Measurements from ENCODE around the gene VTI1A. TPM values are rescaled to one million over a fixed set of nuclear protein-coding genes. Genes with fewer than 3 reads are reported as not detected.

The VTI1A gene
- total RNA-seq, 2 donors from 2014 or later = 35.2 to 46.9 TPM

- H3K36me3 Mint-ChIP-seq (ENCODE audit: low read depth) = peaks cover 6% of the 10 kb centered on the region
- H3K4me3 Mint-ChIP-seq = no peak overlapping the region
- no peaks in the 10 kb centered on the region for H3K27me3 Mint-ChIP-seq
- no peak for ATAC-seq (replicated peaks)
- H3K4me1 Mint-ChIP-seq = peaks cover 4% of the 10 kb centered on the region
- no peak overlapping the region for H3K27ac Mint-ChIP-seq
- H3K9me3 Mint-ChIP-seq = no peaks in the 10 kb centered on the region
Observed at GRCh38 chr10:112622786-112623185, 175.8 kb downstream of the VTI1A start.

GRCh38 chr10:112624546-112625048 is 177.6 kb downstream of the VTI1A start:
- Mint-ChIP-seq H3K4me1 (peaks cover 4% of the 10 kb centered on the region), H3K9me3 (no peaks in the 10 kb centered on the region), H3K27ac (no peak overlapping the region), H3K27me3 (no peaks in the 10 kb centered on the region), H3K36me3 (ENCODE audit: low read depth) (peaks cover 6% of the 10 kb centered on the region), H3K4me3 (no peak overlapping the region)
- ATAC-seq (replicated peaks) = no peak

- Mint-ChIP-seq H3K4me1 (no peaks in the 10 kb centered on the region), H3K27me3 (no peaks in the 10 kb centered on the region), H3K27ac (no peak overlapping the region), H3K36me3 (ENCODE audit: low read depth) (no peaks in the 10 kb centered on the region), H3K9me3 (no peaks in the 10 kb centered on the region), H3K4me3 (no peak overlapping the region)
- no peak for ATAC-seq (replicated peaks)
Observed at GRCh38 chr10:112628951-112629609, 182.1 kb downstream of the VTI1A start.

- ATAC-seq (replicated peaks) = no peak
- no peaks in the 10 kb centered on the region for H3K4me1 Mint-ChIP-seq
- H3K27me3 Mint-ChIP-seq = no peaks in the 10 kb centered on the region
- H3K27ac Mint-ChIP-seq = no peak overlapping the region
- H3K36me3 Mint-ChIP-seq (ENCODE audit: low read depth) = no peaks in the 10 kb centered on the region
- H3K4me3 Mint-ChIP-seq = no peak overlapping the region
- H3K9me3 Mint-ChIP-seq = no peaks in the 10 kb centered on the region
Observed at GRCh38 chr10:112631501-112632400, 184.7 kb downstream of the VTI1A start.

- no peaks in the 10 kb centered on the region for H3K27me3 Mint-ChIP-seq
- no peak overlapping the region for H3K27ac Mint-ChIP-seq
- H3K4me3 Mint-ChIP-seq = no peak overlapping the region
- H3K4me1 Mint-ChIP-seq = no peaks in the 10 kb centered on the region
- no peaks in the 10 kb centered on the region for H3K36me3 Mint-ChIP-seq (ENCODE audit: low read depth)
- no peaks in the 10 kb centered on the region for H3K9me3 Mint-ChIP-seq
- ATAC-seq (replicated peaks) = no peak
Observed at GRCh38 chr10:112634096-112634830, 187.2 kb downstream of the VTI1A start.

- ATAC-seq (replicated peaks) = no peak
- Mint-ChIP-seq H3K27me3 (no peaks in the 10 kb centered on the region), H3K4me3 (no peak overlapping the region), H3K9me3 (no peaks in the 10 kb centered on the region), H3K27ac (no peak overlapping the region), H3K36me3 (ENCODE audit: low read depth) (no peaks in the 10 kb centered on the region), H3K4me1 (no peaks in the 10 kb centered on the region)
Observed at GRCh38 chr10:112637901-112638300, 190.9 kb downstream of the VTI1A start.

GRCh38 chr10:112639298-112639697 is 192.3 kb downstream of the VTI1A start:
- H3K9me3 Mint-ChIP-seq = no peaks in the 10 kb centered on the region
- no peak overlapping the region for H3K27ac Mint-ChIP-seq
- no peaks in the 10 kb centered on the region for H3K27me3 Mint-ChIP-seq
- ATAC-seq (replicated peaks) = no peak
- peaks cover 2% of the 10 kb centered on the region for H3K4me1 Mint-ChIP-seq
- no peaks in the 10 kb centered on the region for H3K36me3 Mint-ChIP-seq (ENCODE audit: low read depth)
- H3K4me3 Mint-ChIP-seq = no peak overlapping the region

GRCh38 chr10:112640638-112641037 is 193.6 kb downstream of the VTI1A start:
- Mint-ChIP-seq H3K9me3 (no peaks in the 10 kb centered on the region), H3K4me3 (no peak overlapping the region), H3K36me3 (ENCODE audit: low read depth) (no peaks in the 10 kb centered on the region), H3K27me3 (no peaks in the 10 kb centered on the region), H3K27ac (no peak overlapping the region), H3K4me1 (peaks cover 5% of the 10 kb centered on the region)
- no peak for ATAC-seq (replicated peaks)

- H3K9me3 Mint-ChIP-seq = no peaks in the 10 kb centered on the region
- no peak overlapping the region for H3K27ac Mint-ChIP-seq
- no peak for ATAC-seq (replicated peaks)
Observed at GRCh38 chr10:112643600-112644264, 196.7 kb downstream of the VTI1A start.

GRCh38 chr10:112644265-112644645 is 197.2 kb downstream of the VTI1A start:
- Mint-ChIP-seq H3K27me3 (no peaks in the 10 kb centered on the region), H3K4me1 (peaks cover 5% of the 10 kb centered on the region), H3K27ac (no peak overlapping the region), H3K4me3 (no peak overlapping the region), H3K36me3 (ENCODE audit: low read depth) (no peaks in the 10 kb centered on the region), H3K9me3 (no peaks in the 10 kb centered on the region)
- ATAC-seq (replicated peaks) = no peak

More at GRCh38 chr10:112643600-112644264, 196.7 kb downstream of the VTI1A start:
- peaks cover 5% of the 10 kb centered on the region for H3K4me1 Mint-ChIP-seq
- H3K27me3 Mint-ChIP-seq = no peaks in the 10 kb centered on the region
- H3K36me3 Mint-ChIP-seq (ENCODE audit: low read depth) = no peaks in the 10 kb centered on the region
- no peak overlapping the region for H3K4me3 Mint-ChIP-seq

- Mint-ChIP-seq H3K36me3 (ENCODE audit: low read depth) (no peaks in the 10 kb centered on the region), H3K27ac (no peak overlapping the region), H3K27me3 (no peaks in the 10 kb centered on the region), H3K4me3 (no peak overlapping the region), H3K4me1 (peaks cover 4% of the 10 kb centered on the region), H3K9me3 (no peaks in the 10 kb centered on the region)
- ATAC-seq (replicated peaks) = no peak
Observed at GRCh38 chr10:112649006-112649821, 202.2 kb downstream of the VTI1A start.

GRCh38 chr10:112649822-112650152 is 202.8 kb downstream of the VTI1A start:
- H3K9me3 Mint-ChIP-seq = no peaks in the 10 kb centered on the region
- no peak overlapping the region for H3K27ac Mint-ChIP-seq
- ATAC-seq (replicated peaks) = no peak
- no peaks in the 10 kb centered on the region for H3K27me3 Mint-ChIP-seq
- H3K4me1 Mint-ChIP-seq = no peaks in the 10 kb centered on the region
- no peak overlapping the region for H3K4me3 Mint-ChIP-seq
- H3K36me3 Mint-ChIP-seq (ENCODE audit: low read depth) = no peaks in the 10 kb centered on the region

GRCh38 chr10:112650588-112651030 is 203.6 kb downstream of the VTI1A start:
- ATAC-seq (replicated peaks) = no peak
- no peaks in the 10 kb centered on the region for H3K4me1 Mint-ChIP-seq
- no peaks in the 10 kb centered on the region for H3K36me3 Mint-ChIP-seq (ENCODE audit: low read depth)
- no peaks in the 10 kb centered on the region for H3K27me3 Mint-ChIP-seq
- H3K27ac Mint-ChIP-seq = no peak overlapping the region
- H3K9me3 Mint-ChIP-seq = no peaks in the 10 kb centered on the region
- no peak overlapping the region for H3K4me3 Mint-ChIP-seq

Data from activated T-helper 17 cell treated with anti-CD3 and anti-CD28 coated beads, Interleukin-2, amount 50 U/mL, for 72 hours (primary cell).